Memory B cell (primary cell): ENCODE measurements around the gene MAL.

Experiments
- ATAC-seq: fragments of 150-1000 bp; cut with Tn5 transposase; 2 replicates; pipeline ENCODE4 v1.10.0; 2021; ENCODE audit warnings: low read depth, mild to moderate bottlenecking, moderate library complexity
- DNase-seq, 2 donors: peaks; one replicate each; pipeline ENCODE4 v3.0.0; 2022; ENCODE audit warnings: low spot score in 2 of 2
- H3K27ac Mint-ChIP-seq: one replicate; pipeline ENCODE4 v1.8.0; 2022; ENCODE audit warnings: mild to moderate bottlenecking, moderate library complexity, mixed read lengths
- H3K27me3 Mint-ChIP-seq: one replicate; pipeline ENCODE4 v1.8.0; 2022; ENCODE audit warnings: mixed read lengths
- H3K36me3 Mint-ChIP-seq: one replicate; pipeline ENCODE4 v1.8.0; 2022; ENCODE audit warnings: mild to moderate bottlenecking, mixed read lengths
- H3K4me1 Mint-ChIP-seq: one replicate; pipeline ENCODE4 v1.8.0; 2022; ENCODE audit warnings: mixed read lengths
- H3K4me3 Mint-ChIP-seq: one replicate; pipeline ENCODE4 v1.8.0; 2022; ENCODE audit warnings: mild to moderate bottlenecking, moderate library complexity, mixed read lengths
- H3K9me3 Mint-ChIP-seq: one replicate; pipeline ENCODE4 v1.8.0; 2022; ENCODE audit warnings: mixed read lengths

MAL gene

DNA sequence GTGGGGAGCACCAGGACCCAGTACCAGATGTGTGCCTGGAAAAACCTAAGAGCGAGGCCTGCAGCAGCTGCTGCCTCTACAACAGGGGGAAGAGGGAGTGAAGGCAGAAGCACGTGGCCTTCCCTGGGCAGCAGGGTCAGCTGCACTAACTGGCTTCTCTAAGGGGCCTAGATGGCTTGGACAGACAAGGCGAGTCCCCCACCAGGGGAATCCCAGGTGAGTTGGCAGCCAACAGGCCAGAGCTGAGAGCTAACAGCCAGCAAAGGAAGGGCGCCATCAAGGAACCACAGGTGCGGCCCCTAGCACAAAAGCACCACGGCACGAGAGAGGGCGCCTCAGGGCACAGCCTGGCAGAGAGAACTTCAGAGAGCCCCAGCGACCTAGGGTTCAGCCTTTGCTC lies 19.8 kb upstream of the MAL start:
- H3K4me1 Mint-ChIP-seq = no peaks in the 10 kb centered on the region
- H3K27me3 Mint-ChIP-seq = peaks cover 6% of the 10 kb centered on the region
- H3K36me3 Mint-ChIP-seq = no peaks in the 10 kb centered on the region
- no peak overlapping the region for H3K4me3 Mint-ChIP-seq
- no peak overlapping the region for H3K27ac Mint-ChIP-seq
- DNase-seq = no peak
- no peaks in the 10 kb centered on the region for H3K9me3 Mint-ChIP-seq
- no peak for ATAC-seq

DNA sequence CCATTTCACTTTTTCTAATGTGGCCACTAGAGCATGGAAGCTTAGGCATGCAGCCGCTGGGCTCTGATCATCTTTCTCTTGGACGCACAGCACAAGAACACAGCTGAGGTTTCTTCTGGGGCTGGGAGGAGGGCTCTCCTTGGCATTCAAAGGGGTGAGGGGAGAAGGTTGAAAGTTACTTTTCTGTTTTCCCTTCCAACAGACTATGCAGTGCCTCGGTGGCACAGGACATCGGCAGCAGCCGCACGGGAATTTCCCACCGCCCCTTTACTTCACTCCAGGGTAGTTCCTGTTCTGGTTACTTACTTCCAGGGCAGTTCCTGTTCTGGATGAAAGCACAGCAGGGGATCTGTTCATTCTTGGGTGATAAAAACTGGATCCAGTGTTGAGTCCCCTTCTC lies 18.9 kb upstream of the MAL start:
- Mint-ChIP-seq H3K4me1 (no peaks in the 10 kb centered on the region), H3K9me3 (no peaks in the 10 kb centered on the region), H3K27me3 (peaks cover 6% of the 10 kb centered on the region), H3K4me3 (no peak overlapping the region), H3K27ac (no peak overlapping the region), H3K36me3 (no peaks in the 10 kb centered on the region)
- no peak for DNase-seq
- no peak for ATAC-seq

DNA sequence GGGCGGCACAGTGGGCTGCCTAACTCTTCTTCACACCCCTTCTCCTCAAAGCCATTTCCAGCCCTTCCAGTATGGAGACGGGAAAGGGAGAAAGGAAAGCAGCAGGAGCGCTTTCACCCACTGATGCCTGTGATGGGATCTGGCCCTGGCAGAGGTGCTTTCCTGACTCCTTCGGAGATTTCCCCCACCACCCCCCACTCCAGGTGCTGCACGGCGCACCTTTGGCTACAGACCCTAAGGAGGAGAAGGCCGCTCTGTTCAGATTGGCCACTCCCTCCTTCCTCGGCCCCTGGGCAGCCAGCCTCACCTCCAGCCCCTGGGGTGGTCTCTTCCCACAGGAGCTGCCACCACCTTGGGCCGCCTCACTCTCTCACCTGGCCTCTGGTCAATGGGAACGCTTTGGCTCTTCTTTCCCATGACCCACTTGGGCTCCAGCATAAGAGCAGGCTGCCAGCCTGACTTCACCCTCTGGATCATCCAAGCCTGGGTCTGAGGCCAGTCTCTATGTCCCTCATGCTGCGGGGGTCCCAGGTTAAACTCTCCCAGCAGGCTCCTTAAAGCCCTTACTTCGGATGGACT lies 18.4 kb upstream of the MAL start:
- no peak for DNase-seq
- Mint-ChIP-seq H3K4me3 (no peak overlapping the region), H3K9me3 (no peaks in the 10 kb centered on the region), H3K4me1 (no peaks in the 10 kb centered on the region), H3K36me3 (no peaks in the 10 kb centered on the region), H3K27ac (no peak overlapping the region), H3K27me3 (peaks cover 6% of the 10 kb centered on the region)
- no peak for ATAC-seq

DNA sequence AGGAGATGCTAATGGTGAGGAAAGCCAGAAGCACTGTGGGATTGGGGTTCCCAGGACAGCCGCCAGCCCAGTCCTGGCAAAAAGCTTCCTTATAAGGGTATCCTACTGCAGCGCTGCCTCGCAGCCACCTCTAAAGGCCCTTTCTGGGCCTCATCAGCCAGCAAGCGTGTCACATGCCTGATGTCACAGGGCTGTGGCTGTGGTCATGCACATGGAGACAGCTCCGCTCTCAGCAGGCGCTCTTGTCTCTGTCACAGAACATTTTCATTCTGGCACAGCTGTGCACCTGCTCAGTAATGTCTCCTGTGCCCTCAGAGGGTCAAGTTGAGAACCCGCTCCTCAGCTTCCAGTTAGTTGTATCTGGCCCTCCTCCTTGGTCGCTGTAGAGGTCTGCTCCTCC lies 17.7 kb upstream of the MAL start:
- no peak for ATAC-seq
- H3K4me1 Mint-ChIP-seq = no peaks in the 10 kb centered on the region
- peaks cover 6% of the 10 kb centered on the region for H3K27me3 Mint-ChIP-seq
- H3K36me3 Mint-ChIP-seq = no peaks in the 10 kb centered on the region
- no peak for DNase-seq
- no peaks in the 10 kb centered on the region for H3K9me3 Mint-ChIP-seq
- no peak overlapping the region for H3K27ac Mint-ChIP-seq
- no peak overlapping the region for H3K4me3 Mint-ChIP-seq

DNA sequence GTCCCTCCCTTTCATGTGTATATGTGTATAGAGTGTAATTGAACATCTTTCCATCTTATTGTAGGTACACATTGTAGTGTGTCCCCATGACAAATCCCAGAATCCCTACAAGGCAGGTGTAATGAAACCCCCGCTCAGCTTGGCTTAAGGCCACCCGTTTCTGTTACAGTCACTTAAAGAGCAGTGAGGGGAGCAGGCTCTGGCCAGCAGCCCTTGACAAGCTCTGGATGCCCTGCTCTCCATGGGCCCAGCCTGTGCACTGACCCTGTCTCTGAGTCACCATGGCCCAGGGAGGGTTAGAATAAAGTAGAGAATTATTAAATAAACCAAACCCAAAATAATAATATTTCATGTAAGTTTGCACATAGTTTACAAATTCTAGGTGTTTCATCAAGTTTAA lies 17.2 kb upstream of the MAL start:
- Mint-ChIP-seq H3K36me3 (no peaks in the 10 kb centered on the region), H3K27me3 (peaks cover 6% of the 10 kb centered on the region), H3K27ac (no peak overlapping the region), H3K4me3 (no peak overlapping the region), H3K4me1 (no peaks in the 10 kb centered on the region), H3K9me3 (no peaks in the 10 kb centered on the region)
- ATAC-seq (no peak), DNase-seq (no peak)

DNA sequence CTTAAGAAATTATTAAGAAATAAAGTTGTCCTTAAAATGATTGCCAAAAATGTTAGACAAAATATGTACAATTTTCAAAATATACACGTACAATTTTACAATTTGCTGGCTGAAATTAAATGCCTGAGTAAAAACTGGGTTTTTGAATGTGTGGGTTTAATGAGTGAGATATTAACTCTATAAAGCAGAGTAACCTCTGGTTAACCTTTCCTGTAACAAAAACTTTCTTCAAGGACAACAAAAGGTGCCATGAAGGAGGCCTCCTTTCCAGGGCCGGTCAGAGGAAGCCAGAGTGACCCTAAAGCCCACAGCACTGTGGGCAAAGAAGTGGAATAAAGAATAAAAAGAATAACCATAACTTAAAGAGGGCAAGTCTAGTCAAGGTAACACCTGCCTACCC lies 16.5 kb upstream of the MAL start:
- Mint-ChIP-seq H3K27me3 (peaks cover 6% of the 10 kb centered on the region), H3K36me3 (no peaks in the 10 kb centered on the region), H3K4me3 (no peak overlapping the region), H3K27ac (no peak overlapping the region), H3K4me1 (no peaks in the 10 kb centered on the region), H3K9me3 (no peaks in the 10 kb centered on the region)
- ATAC-seq = no peak
- no peak for DNase-seq

DNA sequence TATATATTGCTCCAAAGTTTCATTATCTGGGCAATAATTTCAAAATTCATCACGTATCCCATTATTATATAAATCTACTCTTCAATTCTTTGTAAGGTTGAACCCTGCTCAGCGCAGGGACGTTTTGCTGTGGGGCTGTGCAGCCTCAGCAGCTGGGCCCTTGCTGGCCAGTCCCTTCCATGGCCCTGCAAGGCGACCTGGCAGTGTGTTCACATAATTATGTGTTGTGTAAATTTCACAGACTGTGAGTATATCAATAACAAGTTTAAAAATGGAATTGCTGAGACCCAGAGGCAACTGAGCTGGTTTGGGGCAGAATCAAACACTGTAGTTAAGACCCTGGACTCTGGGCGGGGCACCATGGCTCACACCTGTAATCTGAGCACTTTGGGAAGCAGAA lies 16.1 kb upstream of the MAL start:
- H3K9me3 Mint-ChIP-seq = no peaks in the 10 kb centered on the region
- H3K27me3 Mint-ChIP-seq = peaks cover 5% of the 10 kb centered on the region
- no peaks in the 10 kb centered on the region for H3K36me3 Mint-ChIP-seq
- no peaks in the 10 kb centered on the region for H3K4me1 Mint-ChIP-seq
- no peak for DNase-seq
- H3K27ac Mint-ChIP-seq = no peak overlapping the region
- ATAC-seq = no peak
- no peak overlapping the region for H3K4me3 Mint-ChIP-seq

DNA sequence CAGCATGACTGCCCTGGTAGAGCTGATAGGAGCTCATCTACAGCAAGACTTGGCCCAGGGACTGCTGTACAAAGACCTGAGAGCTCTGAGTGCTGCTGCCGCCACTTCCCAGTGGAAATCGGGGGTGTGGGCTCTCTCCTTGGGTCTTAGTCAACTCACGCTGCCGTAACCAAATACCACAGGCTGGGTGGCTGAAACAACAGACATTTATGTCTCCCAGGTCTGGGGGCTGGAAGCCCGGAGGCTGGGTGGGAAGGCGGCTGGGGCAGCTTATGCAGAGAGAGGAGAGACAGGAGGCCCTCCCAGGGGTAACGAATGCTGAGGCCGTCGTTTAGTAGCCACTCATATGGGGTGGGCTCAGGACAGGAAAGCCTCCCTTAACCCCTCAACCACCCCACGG lies 15.4 kb upstream of the MAL start:
- no peaks in the 10 kb centered on the region for H3K9me3 Mint-ChIP-seq
- H3K27ac Mint-ChIP-seq = no peak overlapping the region
- no peaks in the 10 kb centered on the region for H3K4me1 Mint-ChIP-seq
- H3K4me3 Mint-ChIP-seq = no peak overlapping the region
- ATAC-seq (no peak), DNase-seq (no peak)
- no peaks in the 10 kb centered on the region for H3K36me3 Mint-ChIP-seq
- peaks cover 4% of the 10 kb centered on the region for H3K27me3 Mint-ChIP-seq

DNA sequence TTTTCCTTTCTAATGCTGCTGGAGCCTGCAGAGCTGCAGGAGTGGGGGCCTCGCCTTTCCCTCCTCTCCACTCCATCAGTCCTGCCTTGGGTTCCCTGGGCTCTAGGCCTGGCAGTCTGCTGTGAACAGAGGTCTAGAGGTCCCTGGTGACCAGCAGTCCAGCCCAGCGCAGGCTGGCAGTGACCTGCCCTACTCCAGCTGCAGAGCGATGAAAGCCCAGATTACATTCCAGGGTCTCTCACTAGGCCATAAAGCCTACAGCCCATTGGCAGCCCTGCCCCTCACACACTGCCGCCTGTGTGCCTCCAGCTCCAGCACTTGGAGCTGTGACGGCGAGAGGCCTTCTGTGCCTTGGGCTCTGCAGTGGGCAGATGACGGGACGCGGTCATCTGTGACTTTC lies 14.8 kb upstream of the MAL start:
- ATAC-seq (no peak), DNase-seq (no peak)
- Mint-ChIP-seq H3K27me3 (peaks cover 3% of the 10 kb centered on the region), H3K4me1 (no peaks in the 10 kb centered on the region), H3K9me3 (no peaks in the 10 kb centered on the region), H3K27ac (no peak overlapping the region), H3K4me3 (no peak overlapping the region), H3K36me3 (no peaks in the 10 kb centered on the region)

DNA sequence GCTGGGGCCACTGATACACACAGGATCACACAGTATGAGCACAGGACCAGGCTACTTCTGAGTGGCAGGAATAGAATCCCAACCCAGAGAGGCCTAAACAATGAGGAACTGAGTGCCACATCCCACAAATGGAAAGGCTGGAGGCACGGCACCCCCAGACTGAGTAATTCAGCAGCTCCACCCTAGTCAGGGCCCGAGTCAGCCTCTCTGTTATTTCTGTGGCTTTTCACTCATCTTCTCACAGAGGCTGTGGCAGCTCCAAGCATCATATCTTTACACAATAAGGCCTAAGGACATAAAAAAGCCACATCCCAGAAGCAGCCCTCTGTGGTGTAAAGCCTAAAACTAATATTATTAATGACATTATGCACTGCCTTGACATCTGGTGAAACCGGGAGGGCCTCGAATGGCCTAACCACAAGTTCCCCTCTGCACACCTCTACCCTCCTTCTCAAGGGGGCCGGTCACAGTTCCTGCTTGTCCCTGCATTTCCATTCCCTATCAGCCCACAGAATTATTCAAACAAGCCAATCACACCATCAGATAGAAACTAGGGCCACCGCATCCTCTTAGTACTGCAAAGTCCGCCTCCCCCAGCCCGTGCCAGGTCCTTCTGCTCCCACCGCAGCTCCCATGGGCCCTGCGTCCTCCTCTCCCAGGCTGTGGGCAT lies 12.5 kb upstream of the MAL start:
- H3K27ac Mint-ChIP-seq = no peak overlapping the region
- no peaks in the 10 kb centered on the region for H3K4me1 Mint-ChIP-seq
- no peak for ATAC-seq
- no peak for DNase-seq
- no peak overlapping the region for H3K4me3 Mint-ChIP-seq
- H3K9me3 Mint-ChIP-seq = no peaks in the 10 kb centered on the region
- peaks cover 3% of the 10 kb centered on the region for H3K27me3 Mint-ChIP-seq
- H3K36me3 Mint-ChIP-seq = no peaks in the 10 kb centered on the region

DNA sequence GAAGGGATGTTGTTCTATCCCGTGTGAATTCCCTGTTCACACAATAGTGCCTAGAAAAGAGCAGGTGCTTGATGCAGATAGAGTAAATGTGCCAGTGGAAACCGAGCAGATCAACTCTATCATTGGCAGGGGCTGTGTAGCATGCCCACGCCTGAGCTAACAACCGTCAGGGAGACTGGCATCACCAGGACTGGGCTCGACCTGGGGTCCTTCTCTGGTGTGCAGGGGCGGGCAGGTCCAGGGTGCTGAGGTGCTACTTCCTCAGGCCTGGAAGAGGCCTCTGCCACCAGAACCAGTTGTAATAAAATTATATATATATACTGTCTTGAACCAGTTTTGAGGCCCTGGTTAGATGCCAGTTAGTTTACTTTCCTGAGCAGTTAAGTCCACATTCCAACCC lies 11.8 kb upstream of the MAL start:
- H3K4me1 Mint-ChIP-seq = no peaks in the 10 kb centered on the region
- no peak overlapping the region for H3K4me3 Mint-ChIP-seq
- DNase-seq (no peak), ATAC-seq (no peak)
- H3K27ac Mint-ChIP-seq = no peak overlapping the region
- H3K36me3 Mint-ChIP-seq = no peaks in the 10 kb centered on the region
- H3K27me3 Mint-ChIP-seq = peaks cover 6% of the 10 kb centered on the region
- H3K9me3 Mint-ChIP-seq = no peaks in the 10 kb centered on the region

DNA sequence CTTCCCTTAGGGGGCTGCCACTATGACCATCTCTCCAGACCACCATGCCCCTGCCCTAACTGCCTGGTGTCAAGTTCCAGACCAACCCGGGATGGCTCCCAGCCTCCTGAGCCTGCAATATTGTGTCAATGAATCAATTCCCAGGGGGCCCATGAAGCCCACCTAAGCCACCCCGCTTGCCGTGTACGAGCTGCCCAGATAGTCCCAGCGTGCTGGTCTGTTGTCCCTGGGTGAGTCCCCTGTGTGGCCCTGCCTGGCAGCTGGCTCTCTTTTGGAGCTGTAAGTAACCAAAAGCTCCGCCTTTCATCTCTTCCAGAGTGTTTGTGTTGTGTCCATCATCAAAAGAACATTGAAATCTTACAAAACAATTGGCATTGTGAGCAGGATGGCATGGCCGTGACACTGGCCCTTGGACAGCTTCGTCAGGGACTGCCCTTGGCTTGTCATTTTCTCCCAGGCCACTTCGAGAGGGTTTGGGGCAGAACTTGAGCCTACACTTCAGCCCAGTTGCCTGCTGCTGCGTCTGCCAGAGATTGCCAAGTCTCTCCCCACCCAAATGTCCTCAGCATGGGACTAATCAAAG lies 11.3 kb upstream of the MAL start:
- no peaks in the 10 kb centered on the region for H3K9me3 Mint-ChIP-seq
- H3K27ac Mint-ChIP-seq = no peak overlapping the region
- H3K4me1 Mint-ChIP-seq = no peaks in the 10 kb centered on the region
- H3K36me3 Mint-ChIP-seq = no peaks in the 10 kb centered on the region
- H3K4me3 Mint-ChIP-seq = no peak overlapping the region
- peaks cover 6% of the 10 kb centered on the region for H3K27me3 Mint-ChIP-seq
- DNase-seq (no peak), ATAC-seq (no peak)

DNA sequence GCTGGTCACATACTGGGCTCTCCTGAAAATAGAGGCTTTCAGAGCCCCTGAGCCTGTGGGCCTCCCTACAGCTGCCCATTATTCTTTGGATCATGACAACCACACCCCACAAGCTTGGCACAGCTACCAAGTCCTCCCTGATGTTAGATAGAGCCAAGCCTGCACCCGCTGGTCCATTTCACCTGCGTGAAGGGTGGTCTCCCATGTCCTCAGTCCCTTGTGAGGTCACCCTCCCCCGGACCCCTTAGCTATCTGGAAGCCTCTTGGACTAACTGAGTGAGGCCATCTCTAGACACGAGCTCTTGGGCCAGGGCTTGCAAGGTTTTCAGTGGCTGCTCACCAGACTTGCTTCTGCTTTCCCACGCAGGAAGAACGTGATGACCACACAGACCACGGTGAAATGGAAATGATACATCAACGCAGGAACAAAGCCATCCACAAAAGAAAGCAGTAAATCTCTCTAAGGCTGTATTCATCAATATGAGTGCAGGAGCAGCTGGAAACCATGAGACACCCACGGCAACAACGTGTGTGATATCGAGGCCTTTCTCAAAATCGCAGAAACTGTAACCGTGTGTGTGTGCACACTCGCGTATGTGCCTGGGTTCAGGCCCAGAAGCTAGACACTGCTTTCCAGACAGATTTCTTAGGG lies 10.1 kb upstream of the MAL start:
- Mint-ChIP-seq H3K9me3 (no peaks in the 10 kb centered on the region), H3K27me3 (peaks cover 6% of the 10 kb centered on the region), H3K4me3 (no peak overlapping the region), H3K27ac (no peak overlapping the region), H3K4me1 (no peaks in the 10 kb centered on the region), H3K36me3 (no peaks in the 10 kb centered on the region)
- no peak for ATAC-seq
- no peak for DNase-seq

DNA sequence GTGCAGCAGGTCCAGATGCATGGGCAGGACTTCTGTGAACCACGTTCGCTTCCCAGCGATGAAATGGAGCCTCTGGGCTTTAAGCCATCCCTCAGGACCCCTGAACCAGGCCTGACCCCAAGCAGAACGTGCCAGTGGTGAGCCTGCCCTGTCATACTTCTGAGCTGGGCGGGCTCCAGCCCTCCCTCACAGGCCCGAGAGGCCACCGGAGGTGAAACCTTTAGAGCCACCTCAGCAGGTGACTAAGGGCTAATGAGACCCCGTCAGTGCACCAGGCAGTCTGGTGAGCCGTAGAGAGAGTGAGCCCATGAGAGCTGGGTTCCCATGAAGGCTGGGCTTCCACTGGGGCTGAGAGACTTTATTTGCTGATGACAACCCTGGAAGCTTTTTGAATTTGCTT lies 8.9 kb upstream of the MAL start:
- no peaks in the 10 kb centered on the region for H3K36me3 Mint-ChIP-seq
- H3K27me3 Mint-ChIP-seq = peaks cover 10% of the 10 kb centered on the region
- no peak for DNase-seq
- H3K4me3 Mint-ChIP-seq = no peak overlapping the region
- H3K9me3 Mint-ChIP-seq = no peaks in the 10 kb centered on the region
- no peak for ATAC-seq
- H3K4me1 Mint-ChIP-seq = no peaks in the 10 kb centered on the region
- no peak overlapping the region for H3K27ac Mint-ChIP-seq
